Subcutaneous adipose tissue (tissue), 4 donors: ENCODE results near the gene HEATR1. TPM values are rescaled to one million over a fixed set of nuclear protein-coding genes. Genes with fewer than 3 reads are reported as not detected.

Experiments used
- CTCF ChIP-seq: fragments of 450-650 bp; IDR thresholded peaks from one replicate; pipeline ENCODE4 v1.5.1; 2016; ENCODE audit warnings: low read depth, mild to moderate bottlenecking, control low read depth, antibody characterized with exemption, moderate library complexity
- total RNA-seq, 4 donors: library from RNA; depleted of rRNA; stranded (reverse); fragments of >200 nt; gene quantifications; one replicate each; pipeline ENCODE4 v1.1.0, GENCODE V29; 2016

HEATR1 gene
- total RNA-seq, 4 donors from 2014 or later = 20.1 to 32.0 (median 25.3) TPM

GRCh38 chr1:236608930-236609726 lies 4.8 kb upstream of the HEATR1 start:
- TF ChIP-seq CTCF = no peak

- no peak for TF ChIP-seq CTCF
Measured at GRCh38 chr1:236604905-236605806, 840 bp upstream of the HEATR1 start.

- TF ChIP-seq CTCF = no peak
Measured at GRCh38 chr1:236602171-236602570, 2.1 kb downstream of the HEATR1 start.

DNA sequence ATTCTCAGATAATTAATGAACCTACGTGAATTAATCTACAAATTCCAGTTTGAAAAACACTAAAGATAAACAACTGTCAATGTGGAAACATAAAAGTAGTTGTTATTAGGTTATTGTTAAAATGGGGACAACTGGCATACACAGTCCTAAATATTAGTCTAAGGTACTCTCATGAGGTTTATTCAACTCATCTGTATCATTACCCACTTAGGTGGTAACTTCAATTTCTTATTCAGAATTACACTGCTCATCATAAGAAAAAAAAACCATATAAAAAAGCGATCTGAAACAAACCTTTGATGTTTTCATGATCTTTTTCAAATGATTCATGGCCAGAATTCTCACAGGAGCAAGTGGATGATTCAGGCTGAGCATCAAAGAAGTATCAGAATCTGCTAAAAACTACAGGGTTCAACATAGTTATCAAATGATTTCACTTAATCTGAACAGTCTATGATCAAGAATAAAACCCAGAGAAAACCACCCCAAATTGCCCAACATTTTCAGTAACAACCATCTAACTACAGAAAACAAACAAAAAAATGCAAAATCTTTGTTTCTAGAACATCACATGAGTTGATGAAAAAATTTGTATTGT lies 13.7 kb downstream of the HEATR1 start:
- no peak for TF ChIP-seq CTCF

GRCh38 chr1:236589531-236589930 lies 14.8 kb downstream of the HEATR1 start:
- no peak for TF ChIP-seq CTCF

- TF ChIP-seq CTCF = no peak
Measured at GRCh38 chr1:236581528-236581927, 22.8 kb downstream of the HEATR1 start.

GRCh38 chr1:236578661-236579060 lies 25.7 kb downstream of the HEATR1 start:
- no peak for TF ChIP-seq CTCF
